H9 (cell line): ENCODE results near the gene KLHL33. TPM values are rescaled to one million over a fixed set of nuclear protein-coding genes. Genes with fewer than 3 reads are reported as not detected.

Experiments used
- DNase-seq: peaks from one replicate; pipeline ENCODE4 v3.0.0-alpha.2; 2017
- H2AFZ ChIP-seq: one replicate; pipeline ENCODE4 v1.6.1; 2013; ENCODE audit warnings: mild to moderate bottlenecking, low read length, control low read depth, moderate library complexity
- H2AK5ac ChIP-seq: 2 replicates; pipeline ENCODE4 v1.6.1; 2013; ENCODE audit warnings: low read length, control low read depth, mixed read lengths; ENCODE audit not compliant: insufficient read length
- H2BK120ac ChIP-seq: one replicate; pipeline ENCODE4 v1.6.1; 2013; ENCODE audit warnings: low read depth, mild to moderate bottlenecking, low read length, control low read depth, inconsistent platforms; ENCODE audit not compliant: poor library complexity, severe bottlenecking
- H2BK12ac ChIP-seq: 2 replicates; pipeline ENCODE4 v1.6.1; 2013; ENCODE audit warnings: low read length, control low read depth, mixed read lengths, low read depth; ENCODE audit not compliant: insufficient read length
- H2BK15ac ChIP-seq: 2 replicates; pipeline ENCODE4 v1.6.1; 2013; ENCODE audit warnings: low read depth, low read length, control low read depth
- H2BK20ac ChIP-seq: one replicate; pipeline ENCODE4 v1.6.1; 2013; ENCODE audit warnings: low read depth, mild to moderate bottlenecking, low read length, control low read depth, inconsistent platforms; ENCODE audit not compliant: poor library complexity, severe bottlenecking
- H2BK5ac ChIP-seq: 2 replicates; pipeline ENCODE4 v1.6.1; 2013; ENCODE audit warnings: low read length, control low read depth, mixed read lengths; ENCODE audit not compliant: insufficient read length
- H3K14ac ChIP-seq: 2 replicates; pipeline ENCODE4 v1.6.1; 2013; ENCODE audit warnings: low read length, control low read depth; ENCODE audit not compliant: insufficient read depth
- H3K18ac ChIP-seq: 2 replicates; pipeline ENCODE4 v1.6.1; 2013; ENCODE audit warnings: low read depth, mild to moderate bottlenecking, mixed read lengths, low read length, control low read depth; ENCODE audit not compliant: insufficient read length
- H3K23ac ChIP-seq: 2 replicates; pipeline ENCODE4 v1.6.1; 2013; ENCODE audit warnings: low read length, control low read depth, mixed read lengths, low read depth; ENCODE audit not compliant: insufficient read length
- H3K23me2 ChIP-seq: 2 replicates; pipeline ENCODE4 v1.6.1; 2013; ENCODE audit warnings: low read depth, mild to moderate bottlenecking, mixed read lengths, low read length, control low read depth; ENCODE audit not compliant: insufficient read length, poor library complexity, severe bottlenecking
- H3K27ac ChIP-seq: 2 replicates; pipeline ENCODE4 v1.5.1; 2013; ENCODE audit warnings: low read length, control low read depth, mixed read lengths, low read depth; ENCODE audit not compliant: insufficient read length
- H3K27me3 ChIP-seq: 2 replicates; pipeline ENCODE4 v1.6.1; 2013; ENCODE audit warnings: low read length, control low read depth, inconsistent platforms; ENCODE audit not compliant: insufficient read depth
- H3K4ac ChIP-seq: 2 replicates; pipeline ENCODE4 v1.6.1; 2013; ENCODE audit warnings: low read depth, mild to moderate bottlenecking, control low read depth, inconsistent platforms, low read length, moderate library complexity
- H3K4me1 ChIP-seq: 2 replicates; pipeline ENCODE4 v1.6.1; 2013; ENCODE audit warnings: low read length, control low read depth, inconsistent platforms; ENCODE audit not compliant: insufficient read depth
- H3K4me2 ChIP-seq: 2 replicates; pipeline ENCODE4 v1.6.1; 2013; ENCODE audit warnings: low read length, control low read depth, mixed read lengths; ENCODE audit not compliant: insufficient read length, insufficient read depth
- H3K56ac ChIP-seq: 2 replicates; pipeline ENCODE4 v1.6.1; 2013; ENCODE audit warnings: low read depth, mild to moderate bottlenecking, mixed read lengths, low read length, control low read depth; ENCODE audit not compliant: insufficient read length
- H3K79me1 ChIP-seq: 2 replicates; pipeline ENCODE4 v1.6.1; 2013; ENCODE audit warnings: low read depth, mild to moderate bottlenecking, moderate library complexity, low read length, control low read depth, inconsistent platforms; ENCODE audit not compliant: insufficient read depth, poor library complexity, severe bottlenecking
- H3K79me2 ChIP-seq: 2 replicates; pipeline ENCODE4 v1.6.1; 2013; ENCODE audit warnings: low read length, control low read depth, inconsistent platforms; ENCODE audit not compliant: insufficient read depth
- H3K9ac ChIP-seq: 2 replicates; pipeline ENCODE4 v1.6.1; 2013; ENCODE audit warnings: low read length, control low read depth, mixed read lengths; ENCODE audit not compliant: insufficient read length; ENCODE audit errors: extremely low read depth
- H3K9me3 ChIP-seq: one replicate; pipeline ENCODE4 v1.6.1; 2013; ENCODE audit warnings: low read depth, low read length, inconsistent platforms; ENCODE audit not compliant: control insufficient read depth
- H3T11ph ChIP-seq: one replicate; pipeline ENCODE4 v1.6.1; 2013; ENCODE audit warnings: mild to moderate bottlenecking, low read length, control low read depth, inconsistent platforms
- H4K20me1 ChIP-seq: one replicate; pipeline ENCODE4 v1.6.1; 2013; ENCODE audit not compliant: control insufficient read depth, insufficient read length, insufficient read depth
- H4K5ac ChIP-seq: 2 replicates; pipeline ENCODE4 v1.6.1; 2013; ENCODE audit warnings: low read depth, mild to moderate bottlenecking, mixed read lengths, low read length, control low read depth; ENCODE audit not compliant: insufficient read length
- H4K8ac ChIP-seq: replicated peaks from 2 replicates; pipeline ENCODE4 v1.6.1; 2013; ENCODE audit warnings: low read length, control low read depth, mixed read lengths, low read depth; ENCODE audit not compliant: insufficient read length
- H4K91ac ChIP-seq: 2 replicates; pipeline ENCODE4 v1.6.1; 2013; ENCODE audit warnings: low read depth, mild to moderate bottlenecking, moderate library complexity, mixed read lengths, low read length, control low read depth; ENCODE audit not compliant: insufficient read length
- H3K27ac Mint-ChIP-seq, 3 experiments: 2 replicates in 2 of 3; 3 replicates in 1 of 3; pipeline ENCODE4 v1.8.0; 2020 to 2021; ENCODE audit warnings: mixed read lengths in 3 of 3, mild to moderate bottlenecking in 1 of 3, moderate library complexity in 1 of 3
- H3K27me3 Mint-ChIP-seq: 2 replicates; pipeline ENCODE4 v1.8.0; 2021; ENCODE audit warnings: low read depth, mild to moderate bottlenecking, moderate library complexity, mixed read lengths
- H3K36me3 Mint-ChIP-seq, 3 experiments: 2 replicates in 2 of 3; 3 replicates in 1 of 3; pipeline ENCODE4 v1.8.0; 2020 to 2021; ENCODE audit warnings: low read depth in 3 of 3, mixed read lengths in 3 of 3; ENCODE audit not compliant: insufficient read depth in 1 of 3
- H3K4me1 Mint-ChIP-seq, 2 experiments: 2 replicates each; pipeline ENCODE4 v1.8.0; 2020; ENCODE audit warnings: mixed read lengths in 2 of 2
- H3K4me3 Mint-ChIP-seq, 2 experiments: 2 replicates in 1 of 2; 3 replicates in 1 of 2; pipeline ENCODE4 v1.8.0; 2020 to 2021; ENCODE audit warnings: mild to moderate bottlenecking in 2 of 2, mixed read lengths in 2 of 2, moderate library complexity in 1 of 2
- H3K9me3 Mint-ChIP-seq, 2 experiments: 2 replicates in 1 of 2; 3 replicates in 1 of 2; pipeline ENCODE4 v1.8.0; 2020; ENCODE audit warnings: mild to moderate bottlenecking in 2 of 2, mixed read lengths in 2 of 2, moderate library complexity in 1 of 2
- WGBS: extraction: QIAGEN DNeasy Blood & Tissue Kit; methylation state at CpG from one replicate; pipeline ENCODE4 v1.1.7; 2013; ENCODE audit warnings: missing lambda C conversion rate, low lambda C conversion rate, mixed read lengths; ENCODE audit not compliant: insufficient read length; ENCODE audit errors: extremely low coverage; 5-methylcytosine and 5-hydroxymethylcytosine counted together
- total RNA-seq: library from RNA; stranded (reverse); gene quantifications from 2 replicates; pipeline ENCODE4 v1.2.1, GENCODE V29; 2021
- TF ChIP-seq, protein P1 (sequence below): fragments of 200-600 bp; sonication (generic); conservative IDR thresholded peaks from 3 replicates; pipeline ENCODE4 v1.8.0; 2021; ENCODE audit warnings: antibody characterized with exemption, mild to moderate bottlenecking

The KLHL33 gene
- total RNA-seq, 1 experiment from 2014 or later, result 0.04 TPM

GRCh38 chr14:20470603-20470901 lies 34.6 kb upstream of the KLHL33 start:
- H2AFZ ChIP-seq, result no peak overlapping the region
- peaks cover 33 to 51% (median 42%) of the 10 kb centered on the region in 3 experiments; a peak in 6 of 7 replicates for H3K36me3 Mint-ChIP-seq
- H3K27me3 Mint-ChIP-seq, result no peaks in the 10 kb centered on the region
- no peaks in the 10 kb centered on the region; the same call in 1 of the 2 replicates for H3K27me3 ChIP-seq
- DNase-seq, result no peak
- no peak overlapping the region for H3K56ac ChIP-seq
- H2BK120ac ChIP-seq, result peak overlapping the region; percentile 16
- H2BK20ac ChIP-seq, result no peak overlapping the region
- H3T11ph ChIP-seq, result no peak overlapping the region
- peaks cover 20 to 21% of the 10 kb centered on the region in 2 experiments for H3K4me1 Mint-ChIP-seq
- no peak overlapping the region for H4K91ac ChIP-seq
- H3K27ac Mint-ChIP-seq, result peak overlapping the region; percentile 0 to 42 (median 24); a peak in 4 of 7 replicates
- peak overlapping the region; percentile 96 for H3K4me2 ChIP-seq
- H3K9me3 ChIP-seq, result no peaks in the 10 kb centered on the region
- no peaks in the 10 kb centered on the region for H3K4me1 ChIP-seq
- no peaks in the 10 kb centered on the region for H3K9me3 Mint-ChIP-seq
- H2BK5ac ChIP-seq, result no peak overlapping the region
- peaks cover 2% of the 10 kb centered on the region for H4K20me1 ChIP-seq
- no peak overlapping the region for H3K18ac ChIP-seq
- peaks cover 15% of the 10 kb centered on the region for H3K23me2 ChIP-seq
- H3K14ac ChIP-seq, result peak overlapping the region; percentile 64; the same call in 1 of the 2 replicates
- H3K4ac ChIP-seq, result no peak overlapping the region
- H2BK12ac ChIP-seq, result no peak overlapping the region
- no peak overlapping the region for H4K8ac ChIP-seq
- no peak overlapping the region for H3K23ac ChIP-seq
- H3K79me1 ChIP-seq, result peaks cover 9% of the 10 kb centered on the region
- TF ChIP-seq, protein P1, sequence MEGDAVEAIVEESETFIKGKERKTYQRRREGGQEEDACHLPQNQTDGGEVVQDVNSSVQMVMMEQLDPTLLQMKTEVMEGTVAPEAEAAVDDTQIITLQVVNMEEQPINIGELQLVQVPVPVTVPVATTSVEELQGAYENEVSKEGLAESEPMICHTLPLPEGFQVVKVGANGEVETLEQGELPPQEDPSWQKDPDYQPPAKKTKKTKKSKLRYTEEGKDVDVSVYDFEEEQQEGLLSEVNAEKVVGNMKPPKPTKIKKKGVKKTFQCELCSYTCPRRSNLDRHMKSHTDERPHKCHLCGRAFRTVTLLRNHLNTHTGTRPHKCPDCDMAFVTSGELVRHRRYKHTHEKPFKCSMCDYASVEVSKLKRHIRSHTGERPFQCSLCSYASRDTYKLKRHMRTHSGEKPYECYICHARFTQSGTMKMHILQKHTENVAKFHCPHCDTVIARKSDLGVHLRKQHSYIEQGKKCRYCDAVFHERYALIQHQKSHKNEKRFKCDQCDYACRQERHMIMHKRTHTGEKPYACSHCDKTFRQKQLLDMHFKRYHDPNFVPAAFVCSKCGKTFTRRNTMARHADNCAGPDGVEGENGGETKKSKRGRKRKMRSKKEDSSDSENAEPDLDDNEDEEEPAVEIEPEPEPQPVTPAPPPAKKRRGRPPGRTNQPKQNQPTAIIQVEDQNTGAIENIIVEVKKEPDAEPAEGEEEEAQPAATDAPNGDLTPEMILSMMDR, result no peak
- H3K9ac ChIP-seq, result peak overlapping the region; percentile 87
- no peak overlapping the region for H2BK15ac ChIP-seq
- no peak overlapping the region for H3K27ac ChIP-seq
- peak overlapping the region; percentile 97 for H3K4me3 Mint-ChIP-seq
- H3K79me2 ChIP-seq, result peaks cover 11% of the 10 kb centered on the region; the same call in 1 of the 2 replicates
- WGBS, result no CpG with 5 or more reads among the region's 2 CpGs
- H4K5ac ChIP-seq, result no peak overlapping the region
- H2AK5ac ChIP-seq, result no peak overlapping the region
